H9 (cell line): ENCODE results near the gene PQBP1. TPM values are rescaled to one million over a fixed set of nuclear protein-coding genes. Genes with fewer than 3 reads are reported as not detected.
A peak's percentile ranks its signal among the peaks of the same experiment; 100 is the strongest.

ENCODE experiments used
- DNase-seq: peaks from one replicate; pipeline ENCODE4 v3.0.0-alpha.2; 2017
- H2AFZ ChIP-seq: one replicate; pipeline ENCODE4 v1.6.1; 2013; ENCODE audit warnings: mild to moderate bottlenecking, low read length, control low read depth, moderate library complexity
- H2AK5ac ChIP-seq: 2 replicates; pipeline ENCODE4 v1.6.1; 2013; ENCODE audit warnings: low read length, control low read depth, mixed read lengths; ENCODE audit not compliant: insufficient read length
- H2BK120ac ChIP-seq: one replicate; pipeline ENCODE4 v1.6.1; 2013; ENCODE audit warnings: low read depth, mild to moderate bottlenecking, low read length, control low read depth, inconsistent platforms; ENCODE audit not compliant: poor library complexity, severe bottlenecking
- H2BK12ac ChIP-seq: 2 replicates; pipeline ENCODE4 v1.6.1; 2013; ENCODE audit warnings: low read length, control low read depth, mixed read lengths, low read depth; ENCODE audit not compliant: insufficient read length
- H2BK15ac ChIP-seq: 2 replicates; pipeline ENCODE4 v1.6.1; 2013; ENCODE audit warnings: low read depth, low read length, control low read depth
- H2BK20ac ChIP-seq: one replicate; pipeline ENCODE4 v1.6.1; 2013; ENCODE audit warnings: low read depth, mild to moderate bottlenecking, low read length, control low read depth, inconsistent platforms; ENCODE audit not compliant: poor library complexity, severe bottlenecking
- H2BK5ac ChIP-seq: 2 replicates; pipeline ENCODE4 v1.6.1; 2013; ENCODE audit warnings: low read length, control low read depth, mixed read lengths; ENCODE audit not compliant: insufficient read length
- H3K14ac ChIP-seq: 2 replicates; pipeline ENCODE4 v1.6.1; 2013; ENCODE audit warnings: low read length, control low read depth; ENCODE audit not compliant: insufficient read depth
- H3K18ac ChIP-seq: 2 replicates; pipeline ENCODE4 v1.6.1; 2013; ENCODE audit warnings: low read depth, mild to moderate bottlenecking, mixed read lengths, low read length, control low read depth; ENCODE audit not compliant: insufficient read length
- H3K23ac ChIP-seq: 2 replicates; pipeline ENCODE4 v1.6.1; 2013; ENCODE audit warnings: low read length, control low read depth, mixed read lengths, low read depth; ENCODE audit not compliant: insufficient read length
- H3K23me2 ChIP-seq: 2 replicates; pipeline ENCODE4 v1.6.1; 2013; ENCODE audit warnings: low read depth, mild to moderate bottlenecking, mixed read lengths, low read length, control low read depth; ENCODE audit not compliant: insufficient read length, poor library complexity, severe bottlenecking
- H3K27ac ChIP-seq: 2 replicates; pipeline ENCODE4 v1.5.1; 2013; ENCODE audit warnings: low read length, control low read depth, mixed read lengths, low read depth; ENCODE audit not compliant: insufficient read length
- H3K27me3 ChIP-seq: 2 replicates; pipeline ENCODE4 v1.6.1; 2013; ENCODE audit warnings: low read length, control low read depth, inconsistent platforms; ENCODE audit not compliant: insufficient read depth
- H3K4ac ChIP-seq: 2 replicates; pipeline ENCODE4 v1.6.1; 2013; ENCODE audit warnings: low read depth, mild to moderate bottlenecking, control low read depth, inconsistent platforms, low read length, moderate library complexity
- H3K4me1 ChIP-seq: 2 replicates; pipeline ENCODE4 v1.6.1; 2013; ENCODE audit warnings: low read length, control low read depth, inconsistent platforms; ENCODE audit not compliant: insufficient read depth
- H3K4me2 ChIP-seq: 2 replicates; pipeline ENCODE4 v1.6.1; 2013; ENCODE audit warnings: low read length, control low read depth, mixed read lengths; ENCODE audit not compliant: insufficient read length, insufficient read depth
- H3K56ac ChIP-seq: 2 replicates; pipeline ENCODE4 v1.6.1; 2013; ENCODE audit warnings: low read depth, mild to moderate bottlenecking, mixed read lengths, low read length, control low read depth; ENCODE audit not compliant: insufficient read length
- H3K79me1 ChIP-seq: 2 replicates; pipeline ENCODE4 v1.6.1; 2013; ENCODE audit warnings: low read depth, mild to moderate bottlenecking, moderate library complexity, low read length, control low read depth, inconsistent platforms; ENCODE audit not compliant: insufficient read depth, poor library complexity, severe bottlenecking
- H3K79me2 ChIP-seq: 2 replicates; pipeline ENCODE4 v1.6.1; 2013; ENCODE audit warnings: low read length, control low read depth, inconsistent platforms; ENCODE audit not compliant: insufficient read depth
- H3K9ac ChIP-seq: 2 replicates; pipeline ENCODE4 v1.6.1; 2013; ENCODE audit warnings: low read length, control low read depth, mixed read lengths; ENCODE audit not compliant: insufficient read length; ENCODE audit errors: extremely low read depth
- H3K9me3 ChIP-seq: one replicate; pipeline ENCODE4 v1.6.1; 2013; ENCODE audit warnings: low read depth, low read length, inconsistent platforms; ENCODE audit not compliant: control insufficient read depth
- H3T11ph ChIP-seq: one replicate; pipeline ENCODE4 v1.6.1; 2013; ENCODE audit warnings: mild to moderate bottlenecking, low read length, control low read depth, inconsistent platforms
- H4K20me1 ChIP-seq: one replicate; pipeline ENCODE4 v1.6.1; 2013; ENCODE audit not compliant: control insufficient read depth, insufficient read length, insufficient read depth
- H4K5ac ChIP-seq: 2 replicates; pipeline ENCODE4 v1.6.1; 2013; ENCODE audit warnings: low read depth, mild to moderate bottlenecking, mixed read lengths, low read length, control low read depth; ENCODE audit not compliant: insufficient read length
- H4K8ac ChIP-seq: replicated peaks from 2 replicates; pipeline ENCODE4 v1.6.1; 2013; ENCODE audit warnings: low read length, control low read depth, mixed read lengths, low read depth; ENCODE audit not compliant: insufficient read length
- H4K91ac ChIP-seq: 2 replicates; pipeline ENCODE4 v1.6.1; 2013; ENCODE audit warnings: low read depth, mild to moderate bottlenecking, moderate library complexity, mixed read lengths, low read length, control low read depth; ENCODE audit not compliant: insufficient read length
- H3K27ac Mint-ChIP-seq, 3 experiments: 2 replicates in 2 of 3; 3 replicates in 1 of 3; pipeline ENCODE4 v1.8.0; 2020 to 2021; ENCODE audit warnings: mixed read lengths in 3 of 3, mild to moderate bottlenecking in 1 of 3, moderate library complexity in 1 of 3
- H3K27me3 Mint-ChIP-seq: 2 replicates; pipeline ENCODE4 v1.8.0; 2021; ENCODE audit warnings: low read depth, mild to moderate bottlenecking, moderate library complexity, mixed read lengths
- H3K36me3 Mint-ChIP-seq, 3 experiments: 2 replicates in 2 of 3; 3 replicates in 1 of 3; pipeline ENCODE4 v1.8.0; 2020 to 2021; ENCODE audit warnings: low read depth in 3 of 3, mixed read lengths in 3 of 3; ENCODE audit not compliant: insufficient read depth in 1 of 3
- H3K4me1 Mint-ChIP-seq, 2 experiments: 2 replicates each; pipeline ENCODE4 v1.8.0; 2020; ENCODE audit warnings: mixed read lengths in 2 of 2
- H3K4me3 Mint-ChIP-seq, 2 experiments: 2 replicates in 1 of 2; 3 replicates in 1 of 2; pipeline ENCODE4 v1.8.0; 2020 to 2021; ENCODE audit warnings: mild to moderate bottlenecking in 2 of 2, mixed read lengths in 2 of 2, moderate library complexity in 1 of 2
- H3K9me3 Mint-ChIP-seq, 2 experiments: 2 replicates in 1 of 2; 3 replicates in 1 of 2; pipeline ENCODE4 v1.8.0; 2020; ENCODE audit warnings: mild to moderate bottlenecking in 2 of 2, mixed read lengths in 2 of 2, moderate library complexity in 1 of 2
- WGBS: extraction: QIAGEN DNeasy Blood & Tissue Kit; methylation state at CpG from one replicate; pipeline ENCODE4 v1.1.7; 2013; ENCODE audit warnings: missing lambda C conversion rate, low lambda C conversion rate, mixed read lengths; ENCODE audit not compliant: insufficient read length; ENCODE audit errors: extremely low coverage; 5-methylcytosine and 5-hydroxymethylcytosine counted together
- total RNA-seq: library from RNA; stranded (reverse); gene quantifications from 2 replicates; pipeline ENCODE4 v1.2.1, GENCODE V29; 2021
- TF ChIP-seq, protein P1 (sequence below): fragments of 200-600 bp; sonication (generic); conservative IDR thresholded peaks from 3 replicates; pipeline ENCODE4 v1.8.0; 2021; ENCODE audit warnings: antibody characterized with exemption, mild to moderate bottlenecking

Gene PQBP1
- total RNA-seq, 1 experiment from 2014 or later: 87.9 TPM

DNA sequence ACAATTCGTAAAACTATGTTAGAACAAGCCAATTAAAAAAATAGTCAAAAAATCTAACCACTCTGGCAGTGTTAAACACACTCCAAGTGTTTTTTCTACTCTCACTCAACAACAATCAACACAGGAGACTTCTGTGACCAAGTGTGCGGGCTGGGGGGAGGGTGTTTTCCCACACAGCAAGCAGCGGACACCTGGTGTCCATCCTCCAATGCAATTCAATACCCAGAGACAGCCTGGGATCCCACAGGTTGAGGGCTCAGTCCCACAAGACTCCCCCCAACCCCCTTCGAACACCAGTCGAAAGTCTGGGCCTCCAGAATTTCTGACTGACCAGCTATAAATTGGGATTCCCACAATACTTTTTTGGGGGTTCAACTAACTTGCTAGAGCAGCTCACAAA is 29.4 kb downstream of the PQBP1 start:
- no peaks in the 10 kb centered on the region for H3K27me3 Mint-ChIP-seq
- H2BK12ac ChIP-seq: no peak overlapping the region
- H4K5ac ChIP-seq: no peak overlapping the region
- TF ChIP-seq, protein P1, sequence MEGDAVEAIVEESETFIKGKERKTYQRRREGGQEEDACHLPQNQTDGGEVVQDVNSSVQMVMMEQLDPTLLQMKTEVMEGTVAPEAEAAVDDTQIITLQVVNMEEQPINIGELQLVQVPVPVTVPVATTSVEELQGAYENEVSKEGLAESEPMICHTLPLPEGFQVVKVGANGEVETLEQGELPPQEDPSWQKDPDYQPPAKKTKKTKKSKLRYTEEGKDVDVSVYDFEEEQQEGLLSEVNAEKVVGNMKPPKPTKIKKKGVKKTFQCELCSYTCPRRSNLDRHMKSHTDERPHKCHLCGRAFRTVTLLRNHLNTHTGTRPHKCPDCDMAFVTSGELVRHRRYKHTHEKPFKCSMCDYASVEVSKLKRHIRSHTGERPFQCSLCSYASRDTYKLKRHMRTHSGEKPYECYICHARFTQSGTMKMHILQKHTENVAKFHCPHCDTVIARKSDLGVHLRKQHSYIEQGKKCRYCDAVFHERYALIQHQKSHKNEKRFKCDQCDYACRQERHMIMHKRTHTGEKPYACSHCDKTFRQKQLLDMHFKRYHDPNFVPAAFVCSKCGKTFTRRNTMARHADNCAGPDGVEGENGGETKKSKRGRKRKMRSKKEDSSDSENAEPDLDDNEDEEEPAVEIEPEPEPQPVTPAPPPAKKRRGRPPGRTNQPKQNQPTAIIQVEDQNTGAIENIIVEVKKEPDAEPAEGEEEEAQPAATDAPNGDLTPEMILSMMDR: no peak
- no peak overlapping the region for H3K14ac ChIP-seq
- no peaks in the 10 kb centered on the region for H4K20me1 ChIP-seq
- peak; percentile 74 for DNase-seq
- H3K36me3 Mint-ChIP-seq: peaks cover 35 to 57% (median 49%) of the 10 kb centered on the region in 3 experiments
- no peak overlapping the region for H3K9ac ChIP-seq
- H3K79me1 ChIP-seq: peaks cover 3% of the 10 kb centered on the region
- no peak overlapping the region for H2AK5ac ChIP-seq
- no CpG with 5 or more reads among the region's 5 CpGs for WGBS
- no peak overlapping the region for H2BK120ac ChIP-seq
- no peaks in the 10 kb centered on the region for H3K27me3 ChIP-seq
- peak overlapping the region; percentile 99 for H3K27ac ChIP-seq
- H3K23me2 ChIP-seq: peaks cover 4% of the 10 kb centered on the region
- H3K79me2 ChIP-seq: peaks cover 5% of the 10 kb centered on the region; the same call in 1 of the 2 replicates
- H3K4ac ChIP-seq: no peak overlapping the region
- peaks cover 25 to 32% of the 10 kb centered on the region in 2 experiments for H3K4me1 Mint-ChIP-seq
- H3K27ac Mint-ChIP-seq: peak overlapping the region; percentile 96 to 100 (median 99)
- H3K4me1 ChIP-seq: peaks cover 12% of the 10 kb centered on the region; the same call in 1 of the 2 replicates
- no peak overlapping the region for H2BK15ac ChIP-seq
- H3K4me3 Mint-ChIP-seq: peak overlapping the region; percentile 51 to 73
- no peak overlapping the region for H3K56ac ChIP-seq
- H2BK5ac ChIP-seq: peak overlapping the region; percentile 88
- H3T11ph ChIP-seq: no peak overlapping the region
- H3K23ac ChIP-seq: no peak overlapping the region
- no peak overlapping the region for H4K91ac ChIP-seq
- peaks cover 63 to 74% of the 10 kb centered on the region in 2 experiments for H3K9me3 Mint-ChIP-seq
- H2AFZ ChIP-seq: no peak overlapping the region
- H3K18ac ChIP-seq: no peak overlapping the region
- H3K4me2 ChIP-seq: peak overlapping the region; percentile 79
- no peak overlapping the region for H2BK20ac ChIP-seq
- no peak overlapping the region for H4K8ac ChIP-seq
- H3K9me3 ChIP-seq: no peaks in the 10 kb centered on the region
